ENCODE results near the gene MFN2. TPM values are rescaled to one million over a fixed set of nuclear protein-coding genes. Genes with fewer than 3 reads are reported as not detected.
"Not testable (repeated sequence)": the region's sequence is repeated elsewhere in the genome, so short reads cannot be mapped to it uniquely, and the experiment has no call there.

The MFN2 gene
- total RNA-seq, 1 donor from 2014 or later = 663 TPM

DNA sequence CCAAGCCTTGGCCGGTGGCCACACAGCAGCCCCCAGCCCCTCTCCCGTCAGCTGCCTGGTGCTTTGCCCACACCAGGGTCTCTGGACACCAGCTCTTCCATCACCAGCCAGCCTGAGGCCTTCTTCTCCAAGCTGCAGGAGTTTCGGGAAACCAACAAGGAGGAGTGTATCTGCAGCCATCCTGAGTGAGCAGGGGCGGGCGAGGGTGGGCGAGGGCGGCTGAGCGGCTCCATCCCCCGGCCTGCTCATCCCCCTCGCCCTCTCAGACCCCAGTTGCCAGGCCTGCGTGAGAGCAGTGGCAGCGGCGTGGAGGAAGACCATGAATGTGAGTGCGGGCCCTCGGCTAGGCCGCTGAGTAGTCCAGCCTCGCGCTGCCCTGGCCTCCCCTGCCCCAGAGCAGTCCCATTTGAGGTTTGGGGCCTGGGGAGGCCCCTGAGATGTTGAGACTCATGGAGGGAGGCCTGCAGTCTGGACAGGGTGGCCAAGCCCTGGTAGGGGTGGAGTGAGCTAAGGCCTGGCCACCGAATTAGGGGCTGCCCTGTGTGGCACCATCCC lies 48.8 kb downstream of the MFN2 start:
- no peak for TF ChIP-seq CTCF (IDR thresholded peaks at IDR 0.05; ENCODE audit: borderline replicate concordance)
- H3K4me3 ChIP-seq = no peak overlapping the region
- H3K27me3 ChIP-seq (ENCODE audit: low read depth) = no peaks in the 10 kb centered on the region
- intact Hi-C loops (cut with micrococcal nuclease) = no loop called here
- H3K9me3 ChIP-seq (replicated peaks) = no peaks in the 10 kb centered on the region
- H3K36me3 ChIP-seq = peaks cover 68% of the 10 kb centered on the region
- H3K4me1 ChIP-seq = peaks cover under 1% of the 10 kb centered on the region
- DNase-seq = no peak
- no peak overlapping the region for H3K27ac ChIP-seq (replicated peaks)

GRCh38 chr1:12029720-12030339 lies 49.6 kb downstream of the MFN2 start:
- H3K4me3 ChIP-seq = no peak overlapping the region
- no peaks in the 10 kb centered on the region for H3K27me3 ChIP-seq (ENCODE audit: low read depth)
- no peak overlapping the region for H3K27ac ChIP-seq (replicated peaks)
- no peak for DNase-seq
- TF ChIP-seq CTCF (IDR thresholded peaks at IDR 0.05; ENCODE audit: borderline replicate concordance) = no peak
- peaks cover 7% of the 10 kb centered on the region for H3K4me1 ChIP-seq
- intact Hi-C loops (cut with micrococcal nuclease) = no loop called here
- no peaks in the 10 kb centered on the region for H3K9me3 ChIP-seq (replicated peaks)
- H3K36me3 ChIP-seq = peaks cover 61% of the 10 kb centered on the region

GRCh38 chr1:12031039-12031980 lies 51.1 kb downstream of the MFN2 start:
- Histone ChIP-seq H3K4me3 (no peak overlapping the region), H3K27me3 (ENCODE audit: low read depth) (no peaks in the 10 kb centered on the region), H3K9me3 (replicated peaks) (no peaks in the 10 kb centered on the region), H3K36me3 (peaks cover 46% of the 10 kb centered on the region), H3K27ac (replicated peaks) (no peak overlapping the region), H3K4me1 (peaks cover 7% of the 10 kb centered on the region)
- peak; percentile 71 for TF ChIP-seq CTCF (IDR thresholded peaks at IDR 0.05; ENCODE audit: borderline replicate concordance)
- intact Hi-C loops (cut with micrococcal nuclease) = no loop called here
- DNase-seq = peak; percentile 46

GRCh38 chr1:12032161-12032621 lies 51.9 kb downstream of the MFN2 start:
- DNase-seq = no peak
- no peak for TF ChIP-seq CTCF (IDR thresholded peaks at IDR 0.05; ENCODE audit: borderline replicate concordance)
- H3K9me3 ChIP-seq (replicated peaks) = no peaks in the 10 kb centered on the region
- intact Hi-C loops (cut with micrococcal nuclease) = no loop called here
- no peak overlapping the region for H3K27ac ChIP-seq (replicated peaks)
- H3K36me3 ChIP-seq = peaks cover 40% of the 10 kb centered on the region
- H3K27me3 ChIP-seq (ENCODE audit: low read depth) = no peaks in the 10 kb centered on the region
- H3K4me1 ChIP-seq = peaks cover 7% of the 10 kb centered on the region
- H3K4me3 ChIP-seq = no peak overlapping the region

DNA sequence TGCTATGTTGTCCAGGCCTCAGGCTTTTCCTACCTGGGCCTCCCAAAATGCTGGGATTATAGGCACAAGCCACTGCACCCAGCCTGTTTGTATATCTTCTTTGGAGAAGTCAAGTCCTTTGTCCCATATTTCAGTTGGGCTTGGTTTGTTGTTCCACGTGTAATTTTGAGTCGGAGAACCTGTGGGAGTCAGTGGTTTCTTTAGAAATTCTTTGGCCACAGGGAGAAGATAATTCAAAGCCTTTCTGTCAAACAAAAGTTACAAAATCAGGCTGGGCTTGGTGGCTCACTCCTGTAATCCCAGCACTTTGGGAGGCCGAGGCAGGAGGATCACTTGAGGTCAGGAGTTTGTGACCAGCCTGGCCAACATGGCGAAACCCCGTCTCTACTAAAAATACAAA lies 53.2 kb downstream of the MFN2 start:
- Histone ChIP-seq H3K27ac (replicated peaks) (peak overlapping the region; percentile 51), H3K36me3 (peaks cover 30% of the 10 kb centered on the region)
- H3K4me3 ChIP-seq; DNase-seq; H3K27me3 ChIP-seq (ENCODE audit: low read depth); H3K4me1 ChIP-seq; H3K9me3 ChIP-seq (replicated peaks); intact Hi-C loops (cut with micrococcal nuclease): not testable (repeated sequence)
